DMS153 (cell line): Measurements from ENCODE around the gene LPCAT4.
"Not testable (repeated sequence)": the region's sequence is repeated elsewhere in the genome, so short reads cannot be mapped to it uniquely, and the experiment has no call there.

Source experiments
- DNase-seq: peaks from one replicate; lab custom pipeline; 2025; lab: John Stamatoyannopoulos, UW

LPCAT4 gene

GRCh38 chr15:34362047-34362773, 4.8 kb downstream of the LPCAT4 start:
- no peak for DNase-seq

GRCh38 chr15:34361278-34361677, 5.7 kb downstream of the LPCAT4 start:
- no peak for DNase-seq

- no peak for DNase-seq
Observed at GRCh38 chr15:34360298-34360697, 6.7 kb downstream of the LPCAT4 start.

GRCh38 chr15:34359416-34359815, 7.6 kb downstream of the LPCAT4 start:
- no peak for DNase-seq

- DNase-seq = no peak
Observed at GRCh38 chr15:34358948-34359347, 8.0 kb downstream of the LPCAT4 start.

GRCh38 chr15:34358367-34358766, 8.6 kb downstream of the LPCAT4 start:
- no peak for DNase-seq

- DNase-seq = no peak
Observed at GRCh38 chr15:34357653-34358052, 9.3 kb downstream of the LPCAT4 start.

- DNase-seq = no peak
Observed at GRCh38 chr15:34355241-34355640, 11.8 kb downstream of the LPCAT4 start.

GRCh38 chr15:34354286-34354685, 12.7 kb downstream of the LPCAT4 start:
- no peak for DNase-seq

GRCh38 chr15:34353627-34354026, 13.4 kb downstream of the LPCAT4 start:
- DNase-seq = no peak

- DNase-seq = not testable (repeated sequence)
Observed at GRCh38 chr15:34352996-34353395, 14.0 kb downstream of the LPCAT4 start.

GRCh38 chr15:34349769-34350168, 17.2 kb downstream of the LPCAT4 start:
- no peak for DNase-seq

GRCh38 chr15:34348735-34349300, 18.2 kb downstream of the LPCAT4 start:
- no peak for DNase-seq

GRCh38 chr15:34347951-34348638, 18.9 kb downstream of the LPCAT4 start:
- no peak for DNase-seq

GRCh38 chr15:34342737-34343575, 24.0 kb downstream of the LPCAT4 start, which contains the start of the genes NOP10 and NUTM1:
Gene NOP10, minus strand, starts transcription at chr15:34343136. Its CDS starts 63 bp downstream, at chr15:34343073.
Gene NUTM1, plus strand, starts transcription at chr15:34343315. Its CDS starts 382 bp downstream, at chr15:34343697.
- peak; percentile 64 for DNase-seq

GRCh38 chr15:34342213-34342736, 24.7 kb downstream of the LPCAT4 start:
- not testable (repeated sequence) for DNase-seq

GRCh38 chr15:34341381-34342212, 25.4 kb downstream of the LPCAT4 start:
- no peak for DNase-seq

GRCh38 chr15:34339946-34340345, 27.1 kb downstream of the LPCAT4 start:
- DNase-seq = no peak

GRCh38 chr15:34338347-34338746, 28.6 kb downstream of the LPCAT4 start:
- no peak for DNase-seq

GRCh38 chr15:34337557-34338306, 29.3 kb downstream of the LPCAT4 start, which contains the start of gene SLC12A6:
Gene SLC12A6, minus strand, starts transcription at chr15:34337781. Its CDS starts 1,101 bp downstream, at chr15:34336680.
- peak; percentile 62 for DNase-seq
